Head of caudate nucleus (tissue), 42 donors: ENCODE results near the gene FAM43A.

Experiments
- DNase-seq, 42 donors: peaks; one replicate each; pipeline versions ENCODE4 v3.0.0 to v3.0.0-alpha.2; 2020 to 2021; ENCODE audit warnings: mixed read lengths in 7 of 42
- intact Hi-C: fragments of 100-400 bp; cut with DNase I; formaldehyde crosslinking; loops from one replicate; pipeline ENCODE4 v1.15.0; 2022

Gene FAM43A

DNA sequence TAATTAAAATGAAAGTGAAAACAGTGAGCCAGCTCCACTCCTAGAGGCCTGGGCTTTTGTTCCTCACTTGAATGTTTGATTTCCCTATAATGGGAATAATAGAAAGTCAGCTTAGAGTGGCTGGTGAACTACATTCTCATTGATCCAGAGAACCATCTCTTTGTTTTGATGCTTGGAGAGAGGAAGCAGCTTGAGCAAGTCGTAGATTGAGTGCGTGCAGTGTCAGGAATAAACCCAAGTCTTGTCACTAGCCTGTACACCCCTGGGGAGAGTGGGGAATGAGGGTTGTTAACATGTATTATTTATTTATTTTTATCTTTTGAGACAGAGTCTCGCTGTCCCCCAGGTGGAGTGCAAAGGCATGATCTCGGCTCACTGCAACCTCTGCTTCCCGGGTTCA, 12.8 kb upstream of the FAM43A start:
- intact Hi-C loops: loop anchor here (5.0 kb wide), 2 partner anchors 769 to 1081 kb away; partner anchors contain the start of genes ACAP2 and OPA1
- DNase-seq: peak in 2 of 42 donors; percentile 5 to 6

DNA sequence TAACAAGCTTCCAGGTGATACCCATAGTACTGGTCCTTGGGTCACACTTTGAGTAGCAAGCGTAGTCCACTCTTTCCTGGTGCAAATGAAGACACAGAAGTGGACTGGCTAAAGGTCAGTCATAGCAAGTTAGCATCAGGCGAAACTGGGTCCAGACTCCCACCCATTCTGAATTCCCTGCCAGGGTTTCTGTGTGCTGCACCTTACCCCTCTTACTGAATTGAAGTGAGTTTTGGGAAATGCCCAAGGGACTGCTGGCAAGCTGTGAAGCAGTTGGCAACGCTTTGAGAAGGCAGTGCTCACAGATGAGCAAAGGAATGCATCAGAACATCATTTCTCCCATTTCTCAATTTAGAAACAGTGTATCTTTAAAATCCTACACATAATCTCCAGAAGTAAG, 11.9 kb upstream of the FAM43A start:
- DNase-seq: no peak
- intact Hi-C loops: loop anchor here (5.0 kb wide), 2 partner anchors 769 to 1081 kb away; partner anchors contain the start of genes ACAP2 and OPA1

DNA sequence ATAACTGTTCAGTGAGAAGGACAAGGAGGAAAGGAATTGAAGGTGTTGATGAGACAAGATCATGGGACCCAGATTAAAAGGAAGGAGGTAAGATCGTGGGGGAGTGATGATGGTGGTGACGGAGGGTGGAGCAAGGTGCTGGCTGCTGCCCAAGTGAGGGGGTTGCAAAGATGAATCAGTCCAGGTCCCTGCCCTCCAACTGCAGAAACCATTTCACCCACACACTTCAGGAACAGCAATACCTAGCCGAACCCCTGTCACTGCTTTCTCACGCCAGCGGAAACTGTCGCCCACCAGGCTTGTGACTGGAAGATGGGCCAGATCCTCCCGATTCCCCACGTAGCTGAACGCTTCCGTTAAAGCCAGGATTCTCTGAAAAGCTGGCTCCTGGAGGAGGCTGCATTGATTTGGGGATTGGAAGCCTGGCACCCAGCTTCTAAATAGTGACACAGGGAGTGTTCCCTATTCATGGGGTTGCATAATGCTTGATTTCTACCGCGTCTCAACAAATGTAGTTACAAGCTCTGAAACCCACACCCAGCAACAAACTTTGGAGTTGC, 10.5 kb upstream of the FAM43A start:
- DNase-seq: peak in 41 of 42 donors; percentile 20 to 89 (median 56)
- intact Hi-C loops: no loop called here

DNA sequence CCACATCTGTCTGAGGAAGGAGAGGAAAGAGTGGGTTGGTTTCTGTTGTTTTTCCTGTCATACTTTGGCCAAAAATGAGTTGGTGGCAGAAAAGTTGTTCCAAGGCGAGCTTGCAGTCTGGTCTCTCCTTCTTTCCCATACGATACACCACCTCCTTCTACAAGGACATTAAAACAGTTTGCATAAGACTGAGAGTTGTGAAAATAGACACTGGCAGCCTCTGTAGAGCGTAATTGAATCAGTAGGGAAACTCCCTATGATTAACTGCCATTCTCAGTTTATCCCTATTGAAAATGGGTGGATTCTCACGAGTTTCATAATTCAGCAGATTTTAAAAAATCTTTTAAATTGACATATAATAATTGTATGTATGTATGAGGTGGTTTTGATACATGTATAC, 10.0 kb upstream of the FAM43A start:
- no peak for DNase-seq
- intact Hi-C loops: no loop called here

DNA sequence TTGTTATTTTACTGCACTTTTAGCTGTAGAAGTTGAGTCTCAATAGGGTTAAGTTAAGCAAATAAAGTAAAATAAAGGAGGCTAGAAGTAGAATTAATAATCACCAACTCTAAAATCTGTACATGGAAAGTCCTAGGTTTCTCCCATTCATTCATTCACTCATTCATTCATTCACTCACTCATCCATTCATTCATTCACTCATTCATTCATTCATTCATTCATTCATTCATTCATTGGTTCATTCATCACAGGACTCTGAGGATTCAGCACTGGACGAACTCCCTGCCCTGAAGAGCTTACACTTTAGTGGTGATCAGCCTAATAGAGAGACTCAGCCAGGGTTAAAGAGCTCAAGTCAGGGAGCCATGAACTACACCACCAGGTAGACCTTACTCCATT, 9.2 kb upstream of the FAM43A start:
- intact Hi-C loops: no loop called here
- DNase-seq: no peak

DNA sequence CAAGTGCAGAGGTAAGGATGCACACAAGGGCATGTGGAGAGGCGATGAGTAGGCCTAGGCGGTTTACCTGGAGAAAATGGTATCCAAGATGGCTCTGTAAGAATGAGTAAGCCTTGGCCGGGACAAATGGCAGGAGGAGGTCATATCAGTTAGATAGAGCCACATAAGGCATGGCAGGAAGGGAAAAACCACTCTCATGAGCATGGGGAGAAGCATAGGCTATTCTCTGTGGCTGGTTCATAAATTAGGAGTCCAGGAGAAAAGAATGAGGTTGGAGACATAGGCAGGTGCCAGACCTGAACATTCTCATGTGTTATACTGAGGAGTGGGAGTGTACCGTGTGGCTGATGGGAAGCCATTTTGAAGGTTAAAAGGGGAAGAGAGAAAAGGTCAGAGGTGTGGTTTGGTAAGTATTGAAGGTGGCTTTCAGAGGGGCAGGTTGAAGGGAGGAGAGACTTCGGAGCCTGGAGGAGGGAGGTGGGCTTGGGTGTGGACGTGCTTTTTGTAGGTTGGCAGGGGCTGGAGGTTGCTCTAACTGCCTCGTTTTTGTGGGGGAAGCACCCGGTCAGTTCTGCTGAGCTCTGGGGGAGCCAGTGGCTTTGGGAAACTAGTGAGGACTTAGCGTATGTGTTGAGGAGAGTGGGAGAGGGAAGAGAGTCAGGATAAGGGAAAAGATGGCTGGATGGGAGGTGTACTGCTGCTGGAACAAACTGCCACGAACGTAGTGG, 4.6 kb upstream of the FAM43A start:
- no peak for DNase-seq
- intact Hi-C loops: loop anchor here (5.0 to 10.0 kb wide), 2 partner anchors 274 to 841 kb away; no protein-coding TSS in a partner anchor

DNA sequence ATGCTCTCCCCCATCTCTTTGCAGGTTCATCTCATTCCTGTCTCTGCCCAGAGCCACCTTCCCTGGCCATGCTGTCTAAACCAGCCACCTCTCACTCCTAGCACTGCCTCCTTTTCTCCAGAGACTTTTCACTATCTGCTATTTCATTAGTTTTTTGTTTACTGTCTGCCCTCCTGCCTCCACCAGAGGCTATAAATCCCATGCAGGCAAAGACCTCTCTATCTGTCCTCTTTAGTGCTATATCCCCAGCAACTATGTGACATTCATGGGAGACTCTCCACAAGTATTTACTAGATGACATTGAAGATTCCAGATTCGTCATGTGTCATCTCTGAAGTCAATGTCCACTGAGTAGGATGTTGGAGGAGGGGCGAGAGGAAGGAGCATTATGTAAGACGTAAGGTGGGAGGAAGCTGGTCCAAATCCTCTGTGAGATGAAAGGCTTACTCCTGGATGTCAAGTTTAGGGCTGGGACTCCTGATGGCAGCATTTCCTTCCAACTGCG, 3.4 kb upstream of the FAM43A start:
- DNase-seq: no peak
- intact Hi-C loops: loop anchor here (2.0 to 10.0 kb wide), 3 partner anchors 273 to 840 kb away; no protein-coding TSS in a partner anchor

DNA sequence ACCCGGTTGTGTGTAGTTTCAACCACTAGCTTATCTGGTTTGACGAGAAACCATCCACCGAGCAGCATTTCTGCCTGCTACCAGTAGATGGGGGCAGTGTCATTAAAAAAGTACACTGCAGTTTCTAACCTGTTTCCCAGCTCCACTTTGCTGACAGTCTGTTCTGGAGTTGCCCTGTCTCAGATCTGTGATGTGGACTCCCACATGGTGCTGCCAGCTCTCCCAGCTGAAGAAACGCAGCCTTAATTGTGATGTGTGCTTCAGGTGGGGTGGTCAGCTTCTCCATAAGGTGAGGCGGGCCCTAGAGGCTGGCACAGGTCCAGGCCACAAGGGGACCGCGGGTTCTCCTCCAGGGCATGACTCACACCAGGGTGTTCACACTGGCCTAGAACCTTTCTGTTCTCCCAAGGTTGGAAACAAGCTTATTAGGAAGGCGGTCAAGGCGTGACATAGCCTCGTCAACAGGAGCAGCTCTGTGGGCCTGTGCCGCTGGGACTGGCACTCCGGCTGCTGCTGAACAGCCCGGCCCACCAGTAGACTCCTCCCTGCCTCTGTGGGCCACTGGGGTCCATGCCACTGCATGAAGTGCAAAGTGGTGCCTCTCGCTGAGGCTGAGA, 2.9 kb upstream of the FAM43A start:
- peak; percentile 44 to 91 (median 76) for DNase-seq
- intact Hi-C loops: loop anchor here (2.0 to 10.0 kb wide), 3 partner anchors 272 to 839 kb away; no protein-coding TSS in a partner anchor

DNA sequence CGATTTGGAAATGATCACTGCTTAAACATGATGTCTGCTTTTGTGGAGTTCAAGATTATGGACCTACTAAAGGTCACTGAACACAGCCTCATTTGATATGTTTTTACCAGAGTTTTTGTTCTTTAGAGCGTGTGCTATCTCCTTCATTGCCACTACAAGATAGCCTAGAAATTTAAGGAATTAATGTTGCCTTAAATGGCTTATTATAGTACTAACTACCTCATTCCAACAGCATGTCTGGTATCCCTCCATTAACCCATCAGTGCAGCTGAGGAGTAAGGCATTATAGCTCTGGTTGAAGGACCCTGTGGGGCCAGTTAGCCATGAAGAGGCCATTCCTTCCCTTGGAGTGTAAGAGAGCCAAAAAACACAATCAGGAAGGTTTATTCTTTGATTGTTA, 2.3 kb upstream of the FAM43A start:
- intact Hi-C loops: loop anchor here (2.0 to 10.0 kb wide), 3 partner anchors 271 to 839 kb away; no protein-coding TSS in a partner anchor

DNA sequence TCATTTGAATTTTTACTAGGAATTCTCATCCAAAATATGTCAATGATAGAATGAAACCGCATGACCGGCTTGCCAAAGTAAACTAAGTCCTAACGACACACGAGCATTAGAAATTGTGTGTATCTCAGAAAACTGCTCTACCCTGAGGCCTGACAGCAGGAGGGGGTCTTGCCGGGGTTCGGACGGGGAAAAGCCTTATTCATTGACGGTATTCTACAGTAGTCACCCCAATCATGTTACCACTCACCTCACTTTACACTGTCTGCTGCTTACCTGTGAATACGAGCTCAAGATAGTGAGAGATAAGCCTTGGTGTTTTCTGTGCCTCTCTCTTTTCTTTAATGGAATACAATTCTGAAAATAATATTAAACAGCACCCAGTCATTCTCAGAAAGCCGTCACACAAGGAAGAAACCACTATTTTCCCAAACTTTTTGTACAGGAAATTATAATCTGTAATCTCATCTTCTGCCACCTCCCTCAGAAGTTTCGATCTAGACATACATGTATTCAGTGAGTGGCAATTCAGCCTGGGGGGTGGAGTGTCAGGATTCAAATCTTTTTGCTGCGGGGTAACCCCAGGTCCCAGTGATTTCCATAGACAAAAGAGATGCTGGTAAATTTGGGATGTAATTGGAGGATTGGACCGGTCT, 492 bp upstream of the FAM43A start:
- intact Hi-C loops: loop anchor here (5.0 to 10.0 kb wide), 2 partner anchors 72 to 270 kb away; no protein-coding TSS in a partner anchor
- DNase-seq: no peak

More for the DNA sequence above, 2.3 kb upstream of the FAM43A start:
- no peak for DNase-seq

DNA sequence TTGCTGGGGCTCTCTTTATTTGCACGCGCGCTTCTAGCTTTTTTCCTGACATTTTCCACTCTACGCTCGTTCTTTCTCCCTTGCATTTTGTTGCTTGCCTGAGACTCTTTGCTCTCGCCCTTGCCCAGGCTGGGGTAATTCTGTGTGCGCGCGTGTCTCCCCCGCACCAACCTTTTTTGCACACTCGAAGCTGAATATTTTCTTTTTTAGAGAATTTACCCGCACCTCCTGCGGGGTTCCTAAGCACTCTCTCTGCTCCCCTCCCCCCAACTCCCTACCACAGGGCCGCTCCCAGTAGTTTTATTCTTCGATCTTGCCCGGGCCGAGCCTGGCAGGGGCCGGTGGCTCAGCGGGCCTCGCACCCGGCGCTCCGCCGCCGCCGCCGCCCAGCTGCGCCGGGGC, 732 bp downstream of the FAM43A start:
- intact Hi-C loops: loop anchor here (2.0 to 10.0 kb wide), 3 partner anchors 71 to 572 kb away; no protein-coding TSS in a partner anchor
- peak in 13 of 42 donors; percentile 4 to 48 (median 21) for DNase-seq

DNA sequence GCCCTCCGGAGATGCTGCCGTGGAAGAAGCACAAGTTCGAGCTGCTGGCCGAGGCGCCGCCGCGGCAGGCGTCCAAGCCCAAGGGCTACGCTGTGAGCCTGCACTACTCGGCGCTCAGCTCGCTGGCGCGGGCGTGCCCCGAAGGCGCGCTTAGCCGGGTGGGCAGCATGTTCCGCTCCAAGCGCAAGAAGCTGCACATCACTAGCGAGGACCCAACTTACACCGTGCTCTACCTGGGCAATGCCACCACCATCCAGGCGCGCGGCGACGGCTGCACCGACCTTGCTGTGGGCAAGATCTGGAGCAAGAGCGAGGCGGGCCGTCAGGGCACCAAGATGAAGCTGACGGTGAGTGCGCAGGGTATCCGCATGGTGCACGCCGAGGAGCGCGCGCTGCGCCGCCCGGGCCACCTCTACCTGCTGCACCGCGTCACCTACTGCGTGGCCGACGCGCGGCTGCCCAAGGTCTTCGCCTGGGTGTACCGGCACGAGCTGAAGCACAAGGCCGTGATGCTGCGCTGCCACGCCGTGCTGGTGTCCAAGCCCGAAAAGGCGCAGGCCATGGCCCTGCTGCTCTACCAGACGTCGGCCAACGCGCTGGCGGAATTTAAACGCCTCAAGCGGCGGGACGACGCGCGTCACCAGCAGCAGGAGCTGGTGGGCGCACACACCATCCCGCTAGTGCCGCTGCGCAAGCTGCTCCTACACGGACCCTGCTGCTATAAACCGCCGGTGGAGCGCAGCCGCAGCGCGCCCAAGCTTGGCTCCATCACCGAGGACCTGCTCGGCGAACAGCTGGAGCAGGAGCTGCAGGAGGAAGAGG, 1.3 kb downstream of the FAM43A start:
- peak in 34 of 42 donors; percentile 10 to 74 (median 44) for DNase-seq
- intact Hi-C loops: loop anchor here (2.0 to 10.0 kb wide), 3 partner anchors 70 to 572 kb away; no protein-coding TSS in a partner anchor

DNA sequence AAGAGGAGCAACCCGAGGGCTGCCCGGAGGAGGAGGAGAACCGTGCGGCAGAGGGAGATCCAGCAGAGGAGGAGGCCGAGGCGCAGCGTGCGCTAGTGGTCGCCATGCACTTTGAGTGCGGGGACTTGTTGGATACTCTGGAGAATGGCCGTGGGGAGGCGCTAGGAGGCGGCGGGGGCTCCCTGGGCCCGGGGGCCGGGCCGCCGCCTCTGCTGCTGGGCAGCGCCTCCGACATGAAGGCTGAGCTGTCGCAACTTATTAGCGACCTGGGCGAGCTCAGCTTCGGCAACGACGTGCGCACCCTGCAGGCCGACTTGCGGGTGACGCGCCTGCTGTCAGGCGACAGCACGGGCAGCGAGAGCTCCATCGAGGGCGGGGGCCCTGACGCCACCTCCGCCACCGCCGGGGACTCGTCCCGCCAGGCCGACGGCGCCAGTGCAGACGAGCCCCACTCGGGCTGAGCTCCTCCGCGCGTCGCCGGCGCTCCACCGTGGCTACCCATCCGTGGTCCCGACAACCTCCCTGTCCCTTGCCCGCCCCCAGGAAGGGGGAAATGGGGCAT, 2.0 kb downstream of the FAM43A start:
- DNase-seq: peak; percentile 20 to 83 (median 58)
- intact Hi-C loops: loop anchor here (2.0 to 10.0 kb wide), 3 partner anchors 70 to 571 kb away; no protein-coding TSS in a partner anchor

DNA sequence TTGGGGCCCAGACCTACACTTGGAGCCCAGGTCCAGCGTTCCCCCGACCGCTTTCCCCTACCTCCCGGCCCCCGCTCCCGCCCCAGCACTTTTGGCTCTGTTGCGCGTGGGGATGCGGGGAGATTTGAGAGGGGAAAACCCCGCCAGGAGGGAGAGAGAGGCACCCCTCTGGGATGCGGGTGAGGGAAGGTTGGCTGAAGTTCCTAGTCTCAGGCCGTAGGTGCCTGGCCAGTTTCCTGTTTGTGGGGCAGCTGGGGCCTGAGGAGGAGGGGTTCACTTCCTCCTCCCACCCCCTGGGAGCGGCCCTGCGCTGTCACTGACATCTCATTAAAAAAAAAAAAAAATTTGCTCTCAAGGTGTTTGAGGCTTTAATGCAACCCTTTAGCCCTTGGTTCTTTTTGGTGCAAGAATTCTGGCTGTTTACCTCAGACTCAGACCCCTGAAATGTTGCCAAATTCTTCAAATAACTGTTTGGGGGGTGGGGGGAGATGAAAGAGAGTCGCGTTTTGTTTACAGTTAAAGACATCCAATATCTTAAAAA, 2.6 kb downstream of the FAM43A start:
- intact Hi-C loops: loop anchor here (5.0 to 10.0 kb wide), 2 partner anchors 69 to 267 kb away; no protein-coding TSS in a partner anchor
- DNase-seq: peak in 6 of 42 donors; percentile 5 to 30 (median 12)

DNA sequence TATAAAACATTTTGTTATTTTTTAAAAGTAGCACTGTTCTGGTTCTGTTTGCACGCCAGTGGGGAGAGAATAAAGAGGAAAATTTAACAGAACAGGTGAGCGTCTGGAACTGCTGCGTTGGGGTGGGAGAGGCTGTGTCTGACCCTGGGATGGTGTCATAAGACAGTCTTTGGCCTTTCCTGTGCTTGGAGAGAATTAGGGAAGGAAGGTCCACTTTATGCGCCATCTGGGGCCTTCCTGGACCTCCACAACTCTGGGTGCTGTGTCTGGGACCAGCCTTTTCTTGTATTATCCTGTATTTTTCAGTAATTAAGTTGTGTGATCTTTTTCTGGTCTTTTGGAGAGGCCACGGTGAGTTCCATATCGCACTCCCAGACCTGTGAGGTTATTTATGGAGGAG, 3.3 kb downstream of the FAM43A start:
- intact Hi-C loops: loop anchor here (5.0 to 10.0 kb wide), 2 partner anchors 68 to 266 kb away; no protein-coding TSS in a partner anchor
- no peak for DNase-seq

DNA sequence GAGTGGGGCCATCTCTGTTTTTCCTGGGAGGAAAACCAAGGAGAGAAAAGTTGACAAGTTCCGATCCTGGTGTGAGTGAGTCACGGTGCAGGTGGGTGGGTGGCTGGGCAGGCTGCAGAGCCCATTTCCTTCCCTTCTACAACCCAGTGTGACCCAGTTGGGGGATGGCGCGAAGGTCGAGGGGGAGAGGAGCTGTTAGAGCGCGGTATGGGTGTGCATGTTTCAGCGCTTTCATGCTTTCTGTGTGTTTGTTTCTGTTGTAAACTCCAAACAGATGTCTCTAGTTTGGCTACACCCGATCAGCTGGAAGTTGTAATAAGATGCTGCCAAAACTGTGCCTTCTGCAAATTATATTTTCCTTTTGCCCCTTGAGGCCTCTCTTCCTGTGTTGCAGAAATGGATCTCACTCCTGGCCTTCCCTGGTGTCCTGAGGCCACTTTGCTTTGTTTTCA, 3.8 kb downstream of the FAM43A start:
- no peak for DNase-seq
- intact Hi-C loops: loop anchor here (5.0 to 10.0 kb wide), 2 partner anchors 68 to 265 kb away; no protein-coding TSS in a partner anchor
